GM12874 (cell line): ENCODE measurements around the gene FAS.

Experiments
- TF ChIP-seq, protein P1 (sequence below): IDR thresholded peaks from 2 replicates; pipeline ENCODE4 v1.5.1; 2011; ENCODE audit warnings: low read depth, mild to moderate bottlenecking, control low read depth, low read length, moderate library complexity; ENCODE audit not compliant: insufficient read depth

FAS gene

DNA sequence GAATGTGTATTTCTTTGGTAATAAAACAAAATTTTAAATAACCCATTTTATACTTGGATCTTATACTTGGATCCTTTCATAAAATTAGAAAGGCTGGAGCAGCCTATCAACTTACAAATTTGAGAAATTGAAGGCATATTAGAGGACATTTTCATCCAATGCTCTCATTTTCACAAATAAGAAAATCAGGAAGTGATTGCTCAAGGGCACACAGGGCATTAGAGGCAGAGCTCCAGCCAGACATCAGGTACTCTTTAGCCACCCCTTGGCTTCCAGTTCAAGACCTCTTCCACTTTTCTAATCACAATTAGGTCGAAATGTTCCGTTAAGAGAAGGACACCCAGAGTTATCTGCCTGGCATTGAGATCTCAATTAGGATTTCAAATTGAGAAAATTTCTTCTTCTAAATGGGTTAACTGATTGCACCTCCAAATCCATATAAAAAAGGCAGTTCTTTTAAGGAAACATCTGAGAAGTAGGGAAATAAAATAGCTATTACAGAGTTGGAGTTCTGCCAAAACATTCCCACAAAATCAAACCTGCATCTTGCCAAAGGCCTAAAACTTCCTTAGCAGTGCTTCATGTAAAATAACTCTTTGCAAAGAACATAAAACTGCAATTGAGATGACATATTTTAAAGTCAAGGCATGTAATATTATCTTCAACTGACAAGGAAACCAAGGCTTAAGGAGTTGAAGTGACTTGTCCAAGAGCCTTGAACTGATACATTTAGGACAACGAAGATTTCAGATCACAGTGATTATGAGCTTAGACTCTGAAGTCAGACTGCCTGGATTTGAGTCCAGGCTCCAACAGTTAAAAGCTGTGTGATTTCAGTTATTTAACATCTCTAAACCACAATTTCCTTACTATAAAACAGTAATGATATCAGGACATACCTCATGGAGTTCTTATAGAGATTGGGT, 40.4 kb upstream of the FAS start:
- TF ChIP-seq, protein P1, sequence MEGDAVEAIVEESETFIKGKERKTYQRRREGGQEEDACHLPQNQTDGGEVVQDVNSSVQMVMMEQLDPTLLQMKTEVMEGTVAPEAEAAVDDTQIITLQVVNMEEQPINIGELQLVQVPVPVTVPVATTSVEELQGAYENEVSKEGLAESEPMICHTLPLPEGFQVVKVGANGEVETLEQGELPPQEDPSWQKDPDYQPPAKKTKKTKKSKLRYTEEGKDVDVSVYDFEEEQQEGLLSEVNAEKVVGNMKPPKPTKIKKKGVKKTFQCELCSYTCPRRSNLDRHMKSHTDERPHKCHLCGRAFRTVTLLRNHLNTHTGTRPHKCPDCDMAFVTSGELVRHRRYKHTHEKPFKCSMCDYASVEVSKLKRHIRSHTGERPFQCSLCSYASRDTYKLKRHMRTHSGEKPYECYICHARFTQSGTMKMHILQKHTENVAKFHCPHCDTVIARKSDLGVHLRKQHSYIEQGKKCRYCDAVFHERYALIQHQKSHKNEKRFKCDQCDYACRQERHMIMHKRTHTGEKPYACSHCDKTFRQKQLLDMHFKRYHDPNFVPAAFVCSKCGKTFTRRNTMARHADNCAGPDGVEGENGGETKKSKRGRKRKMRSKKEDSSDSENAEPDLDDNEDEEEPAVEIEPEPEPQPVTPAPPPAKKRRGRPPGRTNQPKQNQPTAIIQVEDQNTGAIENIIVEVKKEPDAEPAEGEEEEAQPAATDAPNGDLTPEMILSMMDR = no peak

DNA sequence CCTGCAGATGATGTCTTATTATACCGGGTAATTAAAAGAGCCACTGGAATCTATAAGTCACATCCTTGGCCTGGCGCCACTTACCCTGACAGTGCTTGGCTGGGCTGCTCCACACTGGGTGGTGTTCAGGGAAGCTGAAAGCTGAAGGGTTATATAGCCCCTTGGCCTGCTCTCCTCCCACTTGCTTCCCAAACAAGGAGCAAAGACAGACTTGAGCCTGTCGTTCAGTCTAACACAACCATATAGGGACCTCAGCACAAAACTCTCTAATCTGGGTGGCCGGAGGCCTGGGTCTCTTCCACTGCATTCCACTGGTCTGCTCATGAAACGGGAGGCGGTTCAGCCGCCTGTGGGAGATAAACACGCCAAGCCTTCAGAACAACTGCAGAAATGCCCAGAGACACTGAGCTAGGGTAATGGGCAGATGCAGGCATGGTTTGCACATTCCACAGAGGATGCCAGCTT, 37.9 kb upstream of the FAS start, which contains the start of gene ACTA2:
TSS of gene ACTA2 (minus strand) at position 127 of the 465 bp plus-strand sequence. CDS start 3,843 bp downstream, outside the sequence.
- TF ChIP-seq, protein P1 = no peak

DNA sequence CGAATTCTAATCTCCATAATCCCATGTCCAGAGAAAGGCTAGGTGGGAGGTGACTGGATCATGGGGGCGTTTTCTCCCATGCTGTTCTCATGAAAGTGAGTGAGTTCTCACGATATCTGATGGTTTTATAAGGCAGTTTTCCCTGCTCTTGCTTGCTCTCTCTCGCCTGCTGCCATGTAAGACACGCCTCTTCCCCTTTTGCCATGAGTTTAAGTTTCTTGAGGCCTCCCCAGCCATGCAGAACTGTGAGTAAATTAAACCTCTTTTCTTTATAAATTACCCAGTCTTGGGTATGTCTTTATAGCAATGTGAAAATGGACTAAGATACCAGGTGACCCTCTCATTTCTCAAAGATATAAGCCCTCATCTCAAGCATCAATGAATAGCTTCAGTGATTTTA, 36.9 kb upstream of the FAS start:
- TF ChIP-seq, protein P1 = no peak

DNA sequence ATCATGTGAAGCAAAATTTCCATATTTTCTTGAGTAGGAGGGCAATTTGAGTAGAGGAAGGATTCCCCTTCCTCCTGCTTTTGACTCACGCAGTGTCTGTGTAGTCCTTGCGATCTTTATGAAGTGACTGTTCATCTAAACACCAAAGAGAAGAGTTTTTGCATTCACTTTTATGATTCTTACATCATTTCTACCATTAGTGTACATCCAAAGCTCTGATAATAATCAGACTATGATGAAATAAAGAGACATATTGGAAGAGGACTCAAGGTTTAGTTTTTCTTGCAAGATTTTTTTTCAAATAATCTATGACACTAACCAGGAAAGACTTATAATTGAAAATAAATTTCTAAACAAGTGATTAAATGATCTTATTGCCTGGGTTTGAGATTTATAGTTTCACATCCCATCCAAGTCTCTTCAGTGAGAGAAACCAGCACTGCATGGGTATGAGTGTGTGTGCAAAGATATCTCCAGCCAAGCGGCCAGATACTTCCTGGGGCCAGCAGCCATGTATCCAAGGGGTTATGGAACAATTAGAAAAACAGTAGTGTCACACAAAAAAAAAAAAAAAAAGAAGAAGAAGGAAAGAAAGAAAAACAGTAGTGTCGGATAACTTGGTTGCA, 36.0 kb upstream of the FAS start:
- TF ChIP-seq, protein P1 = no peak

DNA sequence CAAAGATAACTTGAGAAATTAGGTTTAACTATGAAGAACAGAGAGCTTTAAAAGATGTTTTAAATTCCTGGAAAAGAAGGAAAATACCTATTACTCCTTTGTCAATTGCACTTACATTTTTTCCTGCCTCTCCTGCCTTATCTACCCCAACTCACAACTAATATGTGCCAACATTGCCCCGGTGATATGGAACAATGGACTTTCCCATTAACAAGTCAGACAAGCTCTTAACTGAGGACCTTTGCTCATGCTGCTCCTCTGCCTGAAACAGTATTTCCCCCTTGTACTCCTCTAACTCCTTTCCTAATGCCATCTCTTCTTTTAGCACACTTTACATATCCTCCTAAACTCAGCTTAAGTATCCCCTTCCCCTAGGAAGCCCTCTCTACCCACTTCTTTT, 33.2 kb upstream of the FAS start:
- TF ChIP-seq, protein P1 = no peak

DNA sequence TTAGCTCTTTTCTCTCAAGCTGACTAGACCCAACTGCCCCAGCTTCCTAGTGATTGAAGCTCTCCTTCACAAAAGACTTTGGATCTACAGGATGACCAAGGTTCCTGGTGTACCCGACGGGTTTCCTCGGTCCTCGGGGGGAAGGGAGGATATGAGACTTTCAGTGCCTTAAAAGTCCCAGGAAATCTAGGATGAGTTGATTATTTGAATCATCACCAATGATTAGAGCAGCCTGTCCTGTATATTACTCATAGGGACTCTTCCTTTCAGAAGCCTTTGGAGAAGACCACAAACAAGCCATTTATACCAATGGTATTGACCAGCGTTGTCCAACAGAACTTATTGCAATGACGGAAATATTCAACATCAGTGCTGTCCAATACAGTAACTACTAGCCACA, 31.9 kb upstream of the FAS start:
- TF ChIP-seq, protein P1 = no peak

DNA sequence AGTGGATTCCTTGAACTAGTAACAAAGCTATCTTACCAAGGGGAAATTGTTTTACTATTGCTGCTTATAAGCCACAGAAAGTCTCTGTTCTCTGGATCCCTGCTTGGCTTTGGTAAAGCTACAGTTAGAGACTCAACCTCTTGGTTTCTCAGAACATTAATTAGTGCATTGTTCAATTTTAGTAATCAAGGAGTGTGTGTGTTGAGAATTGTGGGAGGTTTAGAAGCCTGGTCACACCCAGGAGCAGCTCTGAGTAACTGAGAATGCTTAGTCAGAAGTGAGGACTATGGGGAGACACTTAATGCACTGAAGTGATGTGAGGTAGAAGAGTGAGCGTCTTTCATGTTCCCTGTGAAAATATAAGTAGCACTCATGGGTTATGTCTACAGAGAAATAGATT, 29.8 kb upstream of the FAS start:
- TF ChIP-seq, protein P1 = no peak
